SK-N-SH (cell line): Measurements from ENCODE around the gene DCLK1.

ENCODE experiments used
- EP300 ChIP-seq, 2 experiments: IDR thresholded peaks; 2 replicates each; pipeline versions ENCODE4 v1.4.0 to v1.6.1; 2012; ENCODE audit warnings: borderline replicate concordance in 1 of 2, low read depth in 1 of 2, low read length in 1 of 2
- FOXJ3 ChIP-seq: sonication (generic); formaldehyde crosslinking; IDR thresholded peaks from 2 replicates; pipeline ENCODE4 v1.5.1; 2020; ENCODE audit warnings: mild to moderate bottlenecking, missing genetic modification reagents
- GATA2 ChIP-seq: sonication (generic); formaldehyde crosslinking; IDR thresholded peaks from 2 replicates; pipeline ENCODE4 v1.5.0; 2020; ENCODE audit warnings: mild to moderate bottlenecking, missing genetic modification reagents
- JUND ChIP-seq: IDR thresholded peaks from 2 replicates; pipeline ENCODE4 v1.4.0; 2012
- MXI1 ChIP-seq: IDR thresholded peaks from 2 replicates; pipeline ENCODE4 v1.6.1; 2012; ENCODE audit warnings: mild to moderate bottlenecking, low read depth, low read length, improper control_type of control experiment
- NRF1 ChIP-seq: IDR thresholded peaks from 2 replicates; pipeline ENCODE4 v1.6.1; 2012; ENCODE audit warnings: low read depth, mild to moderate bottlenecking, low read length
- POLR2AphosphoS5 ChIP-seq: IDR thresholded peaks from 2 replicates; pipeline ENCODE4 v1.6.1; 2012; ENCODE audit warnings: low read depth, low read length
- TCF12 ChIP-seq: IDR thresholded peaks from 2 replicates; pipeline ENCODE4 v1.4.0; 2012
- YY1 ChIP-seq: IDR thresholded peaks from 2 replicates; pipeline ENCODE4 v1.4.0; 2012; ENCODE audit warnings: low read depth, mild to moderate bottlenecking
- ZBTB33 ChIP-seq: IDR thresholded peaks from 2 replicates; pipeline ENCODE4 v1.4.0; 2012; ENCODE audit warnings: low read depth, borderline replicate concordance
- TF ChIP-seq, protein P1 (sequence below): fragments of 200-600 bp; sonication (generic); IDR thresholded peaks from 2 replicates; pipeline ENCODE4 v1.6.1; 2017; ENCODE audit warnings: antibody characterized with exemption, mild to moderate bottlenecking, moderate library complexity
- TF ChIP-seq, protein P2 (sequence below): IDR thresholded peaks from 2 replicates; pipeline ENCODE4 v1.4.0; 2012; ENCODE audit warnings: low read depth

GRCh38 chr13:36098080-36098479 is 33.1 kb downstream of the DCLK1 start:
- TF ChIP-seq TCF12 (no peak), EP300 (IDR thresholded peaks at IDR 0.05; ENCODE audit: borderline replicate concordance in 1 of 2, low read depth in 1 of 2, low read length in 1 of 2) (no peak; a peak in 1 of 4 replicates), POLR2AphosphoS5 (no peak), GATA2 (CRISPR knock-in tag) (peak; percentile 50), MXI1 (no peak), FOXJ3 (CRISPR knock-in tag) (no peak), ZBTB33 (no peak), NRF1 (no peak), YY1 (no peak), JUND (no peak)
- TF ChIP-seq, protein P1, sequence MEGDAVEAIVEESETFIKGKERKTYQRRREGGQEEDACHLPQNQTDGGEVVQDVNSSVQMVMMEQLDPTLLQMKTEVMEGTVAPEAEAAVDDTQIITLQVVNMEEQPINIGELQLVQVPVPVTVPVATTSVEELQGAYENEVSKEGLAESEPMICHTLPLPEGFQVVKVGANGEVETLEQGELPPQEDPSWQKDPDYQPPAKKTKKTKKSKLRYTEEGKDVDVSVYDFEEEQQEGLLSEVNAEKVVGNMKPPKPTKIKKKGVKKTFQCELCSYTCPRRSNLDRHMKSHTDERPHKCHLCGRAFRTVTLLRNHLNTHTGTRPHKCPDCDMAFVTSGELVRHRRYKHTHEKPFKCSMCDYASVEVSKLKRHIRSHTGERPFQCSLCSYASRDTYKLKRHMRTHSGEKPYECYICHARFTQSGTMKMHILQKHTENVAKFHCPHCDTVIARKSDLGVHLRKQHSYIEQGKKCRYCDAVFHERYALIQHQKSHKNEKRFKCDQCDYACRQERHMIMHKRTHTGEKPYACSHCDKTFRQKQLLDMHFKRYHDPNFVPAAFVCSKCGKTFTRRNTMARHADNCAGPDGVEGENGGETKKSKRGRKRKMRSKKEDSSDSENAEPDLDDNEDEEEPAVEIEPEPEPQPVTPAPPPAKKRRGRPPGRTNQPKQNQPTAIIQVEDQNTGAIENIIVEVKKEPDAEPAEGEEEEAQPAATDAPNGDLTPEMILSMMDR, result no peak
- TF ChIP-seq, protein P2, sequence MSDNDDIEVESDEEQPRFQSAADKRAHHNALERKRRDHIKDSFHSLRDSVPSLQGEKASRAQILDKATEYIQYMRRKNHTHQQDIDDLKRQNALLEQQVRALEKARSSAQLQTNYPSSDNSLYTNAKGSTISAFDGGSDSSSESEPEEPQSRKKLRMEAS, result no peak
